GM19193 (cell line): ENCODE results near the gene CCNY.

ENCODE experiments used
- POLR2A ChIP-seq: IDR thresholded peaks from 4 replicates; pipeline ENCODE4 v1.6.1; 2011; ENCODE audit not compliant: insufficient read depth, insufficient read length; ENCODE audit errors: extremely low read depth

The CCNY gene

DNA sequence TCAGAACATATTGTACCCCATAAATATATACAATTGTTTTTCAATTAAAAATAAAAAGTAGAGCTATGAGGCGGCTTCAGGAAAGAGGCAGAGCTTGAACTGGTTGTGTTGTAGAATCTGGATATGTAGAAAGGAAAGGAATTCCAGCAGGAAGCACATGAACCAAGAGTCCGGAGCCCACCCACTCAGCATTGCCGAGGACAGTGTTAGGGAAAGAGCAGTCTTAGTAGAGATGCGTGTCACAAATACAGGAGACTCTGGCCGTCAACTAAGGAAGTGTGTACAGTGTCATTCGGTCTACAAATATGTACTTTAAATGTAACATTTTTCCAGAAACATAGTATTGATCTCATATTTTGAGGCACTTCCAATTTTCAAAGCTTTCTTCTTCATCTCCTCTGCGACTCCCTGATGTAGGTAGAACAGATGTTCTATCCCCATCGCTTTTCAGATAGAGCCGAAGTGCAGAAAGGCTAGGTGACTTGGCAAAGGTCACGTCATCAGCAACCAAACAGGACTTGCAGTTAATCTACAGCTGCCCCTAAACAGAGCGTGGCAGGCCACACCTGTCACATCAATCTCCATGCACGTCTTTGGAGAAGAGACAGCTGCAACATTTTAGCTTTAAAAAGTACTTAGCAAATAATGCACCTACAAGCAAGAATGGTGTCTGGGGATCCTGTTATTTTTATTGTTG, 243.6 kb downstream of the CCNY start:
- no peak for TF ChIP-seq POLR2A

DNA sequence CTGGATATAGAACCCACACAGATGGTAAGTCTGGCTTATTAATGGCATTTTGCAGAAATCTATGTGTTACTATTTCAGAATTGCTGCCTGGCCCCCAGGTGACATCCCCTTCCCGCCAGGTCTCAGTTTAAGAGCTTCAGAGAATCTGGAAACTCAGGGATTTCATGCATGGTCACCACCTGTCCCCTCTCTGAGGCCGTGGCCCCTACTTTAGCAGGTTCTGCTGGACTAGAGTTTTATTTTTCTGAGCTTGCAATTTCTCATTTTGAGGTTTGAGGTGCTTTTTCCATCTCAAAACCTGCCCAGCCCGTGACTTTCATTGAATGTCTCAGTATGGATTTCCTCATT, 244.1 kb downstream of the CCNY start:
- no peak for TF ChIP-seq POLR2A

DNA sequence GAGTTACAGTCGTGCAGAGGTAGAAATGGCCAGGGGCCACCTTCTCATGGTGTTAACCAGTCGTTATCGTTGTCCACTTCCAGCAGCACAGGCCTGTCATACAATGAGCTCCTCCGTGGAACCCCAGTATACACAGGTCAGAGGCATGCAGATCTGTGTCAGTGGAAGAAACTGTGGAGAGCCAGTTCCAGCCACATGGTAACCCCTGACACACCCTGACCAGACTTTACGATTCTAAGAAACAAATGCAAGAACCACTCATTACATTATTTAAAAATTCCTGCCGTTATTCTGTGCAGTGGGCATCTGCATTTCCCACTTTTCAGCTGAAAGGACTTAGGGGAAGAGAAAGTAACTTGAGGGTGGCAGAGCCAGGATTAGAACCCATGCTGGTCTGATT, 245.3 kb downstream of the CCNY start:
- no peak for TF ChIP-seq POLR2A

DNA sequence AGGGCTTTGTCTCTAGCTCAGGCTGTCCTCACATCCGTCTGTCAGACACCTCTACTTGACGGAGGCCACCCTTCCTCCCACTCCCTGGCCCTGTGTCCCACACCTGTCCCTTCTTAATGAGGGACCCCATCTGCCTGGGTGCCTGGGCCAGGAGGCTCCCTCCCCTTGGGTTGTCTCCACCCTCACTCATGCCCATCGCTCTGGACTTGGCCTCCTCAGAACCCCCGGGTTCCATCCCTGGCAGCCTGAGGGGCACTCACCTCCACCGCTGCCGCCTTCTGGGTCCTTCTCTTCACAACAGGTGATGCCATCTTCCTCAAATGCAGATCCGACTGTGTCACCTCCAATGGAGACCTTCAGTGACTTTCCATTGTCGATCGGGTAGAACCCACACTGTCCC, 248.6 kb downstream of the CCNY start:
- no peak for TF ChIP-seq POLR2A

DNA sequence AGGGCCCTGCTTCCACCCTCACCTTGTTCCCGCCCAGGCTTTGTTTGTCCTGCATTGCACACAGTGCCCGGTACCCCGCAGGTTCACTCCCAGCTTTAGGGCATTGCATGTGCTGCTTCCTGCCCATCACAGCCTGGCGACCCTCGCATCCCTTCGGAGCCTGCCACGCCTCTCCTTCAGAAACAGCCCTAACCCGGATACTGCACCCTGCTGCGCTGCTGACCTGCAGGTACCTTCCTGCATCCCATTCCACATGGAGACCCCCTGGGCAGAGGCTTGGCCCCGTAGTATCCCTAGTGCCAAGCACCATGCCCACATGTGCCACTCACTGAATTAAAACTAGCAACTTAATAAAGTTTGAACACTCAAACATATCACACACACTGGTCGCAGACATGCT, 249.0 kb downstream of the CCNY start:
- TF ChIP-seq POLR2A: no peak

DNA sequence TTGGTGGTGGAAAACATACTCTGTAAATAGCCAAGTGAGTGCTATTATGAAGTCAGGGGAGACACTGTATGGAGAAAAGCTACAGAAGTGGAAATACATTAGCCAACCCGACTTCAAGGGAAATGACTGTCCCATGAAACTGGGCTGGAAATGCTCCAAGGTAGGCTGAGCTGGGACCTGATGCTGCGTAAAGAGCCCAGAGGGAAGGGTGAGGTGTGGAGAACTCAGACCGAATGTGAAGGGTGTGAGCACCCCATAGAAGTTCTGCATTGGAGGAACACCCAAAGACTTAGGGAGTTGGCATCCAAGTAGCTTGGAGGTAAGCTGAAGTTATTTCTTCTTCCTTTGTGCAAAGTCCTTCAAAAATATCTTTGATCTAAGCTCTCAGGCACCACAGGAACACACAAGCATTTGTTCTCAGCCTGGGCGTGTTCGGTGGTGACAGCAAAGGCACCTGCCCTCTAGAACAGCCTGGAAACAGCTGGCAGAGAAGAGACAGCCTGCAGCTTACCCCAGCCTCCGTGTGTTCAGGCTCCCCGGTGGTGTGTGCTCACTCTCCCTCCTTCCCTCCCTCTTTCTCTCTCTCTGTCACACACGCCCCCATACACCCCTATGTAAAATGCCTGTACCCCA, 249.7 kb downstream of the CCNY start:
- TF ChIP-seq POLR2A: no peak

DNA sequence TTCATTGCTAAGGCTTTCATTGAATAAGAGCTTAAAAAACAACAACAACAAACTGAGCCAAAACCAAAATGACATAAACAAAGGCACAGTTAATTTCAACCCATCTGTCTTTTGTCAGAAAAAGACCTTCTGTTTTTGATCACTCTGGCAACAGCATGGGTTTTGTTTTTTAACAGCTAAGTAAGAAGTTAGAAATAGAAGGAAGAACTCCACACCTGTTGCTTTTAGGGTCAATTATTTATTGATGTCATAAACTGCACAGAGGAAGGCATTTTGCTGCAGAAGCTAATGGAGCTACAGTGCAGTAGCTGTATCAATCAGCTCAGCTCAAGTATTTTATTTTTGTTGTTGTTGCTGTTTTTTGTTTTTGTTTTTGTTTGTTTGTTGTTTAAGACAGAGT, 252.5 kb downstream of the CCNY start:
- no peak for TF ChIP-seq POLR2A

DNA sequence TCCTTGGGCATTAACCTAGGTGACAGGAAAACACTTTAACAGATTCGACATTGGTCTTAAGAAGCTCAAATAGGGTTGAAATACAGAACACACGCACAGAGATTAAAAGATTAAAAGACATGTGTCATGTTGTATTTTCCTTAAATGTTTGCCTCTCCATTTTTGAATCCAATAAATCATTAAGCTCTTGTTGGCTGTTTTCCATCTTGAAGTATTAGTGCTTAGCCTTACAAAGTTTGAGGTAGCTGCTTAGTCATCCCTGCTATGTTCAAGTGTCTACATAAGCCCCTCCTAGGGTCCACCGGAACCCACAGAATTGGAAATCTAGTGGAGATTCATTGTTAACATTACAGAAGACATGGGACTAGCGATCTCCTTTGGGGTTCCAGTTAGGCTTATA, 256.1 kb downstream of the CCNY start:
- TF ChIP-seq POLR2A: no peak

DNA sequence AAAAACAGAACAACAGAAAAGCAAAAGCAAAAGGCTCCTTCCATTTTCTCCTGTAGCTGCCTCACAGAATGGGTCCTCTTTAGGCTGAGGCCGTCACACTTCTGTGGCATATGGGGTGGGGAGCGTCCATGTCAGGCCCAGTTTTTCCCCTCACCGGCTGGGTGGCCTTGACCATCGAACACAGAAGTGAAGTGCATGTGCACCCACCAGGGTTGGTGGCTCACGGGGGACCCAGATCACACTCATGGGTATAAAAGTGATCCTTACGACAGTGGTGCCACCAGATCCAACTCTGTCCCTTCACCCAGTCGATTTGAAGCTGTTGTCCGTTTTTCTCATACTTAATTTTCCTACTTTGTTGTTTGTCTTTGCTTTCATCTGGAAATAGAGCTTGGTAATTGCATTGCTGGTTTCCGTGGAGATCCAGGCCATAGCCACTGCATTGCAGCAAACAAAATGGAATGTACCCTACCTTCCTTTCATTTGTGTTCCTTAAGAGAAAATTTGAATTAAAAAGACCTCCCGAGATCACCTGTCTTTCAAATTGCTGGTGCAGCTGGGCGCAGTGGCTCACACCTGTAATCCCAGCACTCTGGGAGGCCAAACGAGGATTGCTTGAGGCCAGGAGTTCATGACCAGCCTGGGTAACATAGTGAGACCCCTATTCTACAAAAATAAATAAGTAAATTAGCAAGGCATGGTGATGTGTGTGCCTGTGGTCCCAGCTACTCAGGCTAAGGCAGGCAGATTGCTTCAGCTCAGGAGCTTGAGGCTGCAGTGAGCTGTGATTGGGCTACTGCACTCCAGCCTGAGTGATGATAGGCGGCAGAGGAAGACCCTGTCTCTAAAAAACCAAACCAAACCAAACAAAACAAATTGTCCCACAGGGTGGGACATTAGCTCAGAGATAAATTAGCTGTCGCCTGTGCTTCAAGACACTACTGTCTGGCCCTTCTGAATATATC, 258.1 kb downstream of the CCNY start:
- TF ChIP-seq POLR2A: no peak

DNA sequence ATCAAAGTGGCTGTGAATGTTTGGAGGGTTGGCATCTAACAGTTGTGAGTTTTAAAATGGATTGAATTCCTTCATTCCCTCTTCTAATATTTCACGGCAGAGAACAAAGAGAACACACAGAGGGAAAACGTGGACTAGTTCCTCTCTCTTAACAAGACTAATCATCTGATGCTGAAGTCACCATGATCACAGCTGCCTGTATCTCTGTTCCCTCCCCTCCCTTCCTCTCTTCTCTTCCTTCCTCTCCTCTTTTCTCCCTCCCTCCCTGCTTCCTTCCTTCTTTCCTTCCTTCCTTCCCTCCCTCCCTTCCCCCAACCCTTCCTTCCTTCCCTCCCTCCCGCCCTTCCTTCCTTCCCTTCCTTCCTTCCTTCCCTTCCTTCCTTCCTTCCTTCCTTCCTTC, 258.8 kb downstream of the CCNY start:
- no peak for TF ChIP-seq POLR2A

DNA sequence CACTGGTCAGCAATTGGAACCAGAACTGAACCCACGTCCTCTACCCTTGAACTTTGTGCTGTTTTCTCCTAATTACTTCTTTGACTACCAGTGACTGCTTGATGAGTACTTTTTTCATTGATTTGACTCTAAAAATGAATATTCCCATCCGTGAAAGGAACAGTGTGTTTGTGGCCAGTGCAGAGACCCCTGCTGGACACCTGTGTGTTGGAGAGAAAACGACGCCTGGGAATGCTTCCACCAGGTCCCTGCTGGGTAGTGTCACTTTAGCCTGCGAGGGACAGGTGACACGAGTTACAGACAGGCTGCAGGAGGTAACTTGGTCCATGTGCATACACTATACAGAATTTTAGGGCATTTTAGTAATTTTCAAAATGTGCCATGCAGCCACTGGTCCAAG, 262.1 kb downstream of the CCNY start:
- TF ChIP-seq POLR2A: no peak

DNA sequence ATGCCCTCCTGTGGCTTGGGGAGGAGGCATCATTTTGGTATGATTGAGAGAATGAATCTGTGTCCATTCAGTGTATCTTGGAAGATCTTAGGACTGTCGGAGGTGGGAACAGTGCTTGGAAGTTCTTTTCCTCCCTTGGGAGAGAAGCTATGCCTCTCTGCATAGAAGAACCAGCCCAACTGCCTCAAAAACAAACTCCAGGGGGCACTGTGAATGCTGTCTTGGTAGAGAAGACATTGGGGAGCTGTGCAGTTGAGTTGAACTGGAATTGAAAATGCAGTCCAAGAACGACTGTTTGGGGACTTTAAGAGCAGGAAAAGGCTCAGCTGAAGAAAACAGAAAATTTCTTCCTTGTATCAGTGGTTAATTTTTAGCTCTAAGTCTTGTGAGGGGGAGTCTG, 263.9 kb downstream of the CCNY start:
- TF ChIP-seq POLR2A: no peak

DNA sequence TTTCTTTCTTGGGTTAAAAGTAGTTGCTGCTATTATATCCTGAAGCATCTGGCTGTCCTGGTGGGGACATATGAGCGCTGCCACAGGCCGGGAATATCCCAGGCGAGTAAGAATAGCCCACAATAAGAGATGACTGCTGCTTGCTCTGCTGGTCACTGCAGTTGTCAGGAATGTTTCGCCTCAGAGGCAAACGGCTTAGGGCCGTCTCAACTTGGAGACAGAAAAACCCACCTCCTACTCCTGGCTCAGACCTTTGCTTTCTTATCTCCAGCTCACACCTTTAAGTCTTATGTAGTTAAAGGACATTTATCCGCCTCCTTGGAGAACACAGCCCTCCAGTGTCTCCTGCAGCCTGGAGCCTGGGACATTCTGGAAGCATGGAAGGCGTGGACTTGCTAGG, 268.9 kb downstream of the CCNY start, which contains the start of gene GJD4:
Gene GJD4 (plus strand): TSS at position 151 of the 400 bp plus-strand sequence. CDS start 227 bp downstream, at position 378.
- TF ChIP-seq POLR2A: no peak

DNA sequence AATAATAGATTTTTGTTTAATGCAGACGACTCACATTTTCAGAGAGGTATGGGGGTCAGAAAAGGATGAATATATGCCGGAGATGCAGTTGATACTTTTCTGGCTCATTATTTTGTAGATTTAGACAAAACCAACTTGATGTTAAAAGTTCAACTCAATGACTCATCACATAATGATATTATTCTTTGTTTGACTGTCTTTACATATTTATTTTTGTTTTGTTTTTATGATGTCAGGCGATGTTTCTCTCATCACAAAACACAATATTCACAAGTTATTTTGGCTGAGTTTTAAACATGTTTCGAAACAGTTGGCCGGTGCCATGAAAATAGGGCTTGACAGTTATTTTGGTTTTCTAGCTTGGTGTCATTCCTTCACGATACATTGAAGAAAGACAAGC, 270.1 kb downstream of the CCNY start:
- no peak for TF ChIP-seq POLR2A
